Stimulated activated CD8-positive, alpha-beta memory T cell treated with anti-CD3 and anti-CD28 coated beads, Interleukin-15, amount 100 ng/mL, for 24 hours (primary cell): ENCODE results near the gene HRC.
"Not testable (repeated sequence)": the region's sequence is repeated elsewhere in the genome, so short reads cannot be mapped to it uniquely, and the experiment has no call there.

ENCODE experiments used
- DNase-seq: peaks from one replicate; pipeline ENCODE4 v3.0.0-alpha.2; 2020; ENCODE audit warnings: low read depth

HRC gene, protein sequence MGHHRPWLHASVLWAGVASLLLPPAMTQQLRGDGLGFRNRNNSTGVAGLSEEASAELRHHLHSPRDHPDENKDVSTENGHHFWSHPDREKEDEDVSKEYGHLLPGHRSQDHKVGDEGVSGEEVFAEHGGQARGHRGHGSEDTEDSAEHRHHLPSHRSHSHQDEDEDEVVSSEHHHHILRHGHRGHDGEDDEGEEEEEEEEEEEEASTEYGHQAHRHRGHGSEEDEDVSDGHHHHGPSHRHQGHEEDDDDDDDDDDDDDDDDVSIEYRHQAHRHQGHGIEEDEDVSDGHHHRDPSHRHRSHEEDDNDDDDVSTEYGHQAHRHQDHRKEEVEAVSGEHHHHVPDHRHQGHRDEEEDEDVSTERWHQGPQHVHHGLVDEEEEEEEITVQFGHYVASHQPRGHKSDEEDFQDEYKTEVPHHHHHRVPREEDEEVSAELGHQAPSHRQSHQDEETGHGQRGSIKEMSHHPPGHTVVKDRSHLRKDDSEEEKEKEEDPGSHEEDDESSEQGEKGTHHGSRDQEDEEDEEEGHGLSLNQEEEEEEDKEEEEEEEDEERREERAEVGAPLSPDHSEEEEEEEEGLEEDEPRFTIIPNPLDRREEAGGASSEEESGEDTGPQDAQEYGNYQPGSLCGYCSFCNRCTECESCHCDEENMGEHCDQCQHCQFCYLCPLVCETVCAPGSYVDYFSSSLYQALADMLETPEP

GRCh38 chr19:49155005-49155819 is at the start of gene HRC:
Gene HRC (minus strand): TSS chr19:49155396. CDS start chr19:49155237, 159 bp downstream.
- no peak for DNase-seq

DNA sequence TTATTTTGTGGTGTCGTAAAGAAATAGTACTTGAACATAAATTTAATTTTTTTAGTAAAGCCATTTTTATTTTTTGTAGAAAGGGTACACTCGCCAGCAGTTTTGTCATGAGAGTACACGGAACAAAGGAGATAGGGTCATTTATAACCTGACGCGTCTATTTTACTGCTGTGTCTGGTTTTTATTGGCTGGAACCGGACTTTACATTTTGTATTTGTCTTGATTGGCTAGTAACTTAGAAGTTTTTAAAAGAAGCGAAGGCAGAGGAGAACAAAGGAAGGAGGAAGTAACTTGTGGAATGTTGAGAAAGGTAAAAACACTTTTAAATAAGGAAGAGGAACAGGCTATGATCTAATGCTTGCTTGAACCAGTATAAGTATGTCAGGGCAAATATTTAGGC is 45.8 kb upstream of the HRC start:
- no peak for DNase-seq

- DNase-seq: no peak
Observed at GRCh38 chr19:49200238-49200862, 45.2 kb upstream of the HRC start.

DNA sequence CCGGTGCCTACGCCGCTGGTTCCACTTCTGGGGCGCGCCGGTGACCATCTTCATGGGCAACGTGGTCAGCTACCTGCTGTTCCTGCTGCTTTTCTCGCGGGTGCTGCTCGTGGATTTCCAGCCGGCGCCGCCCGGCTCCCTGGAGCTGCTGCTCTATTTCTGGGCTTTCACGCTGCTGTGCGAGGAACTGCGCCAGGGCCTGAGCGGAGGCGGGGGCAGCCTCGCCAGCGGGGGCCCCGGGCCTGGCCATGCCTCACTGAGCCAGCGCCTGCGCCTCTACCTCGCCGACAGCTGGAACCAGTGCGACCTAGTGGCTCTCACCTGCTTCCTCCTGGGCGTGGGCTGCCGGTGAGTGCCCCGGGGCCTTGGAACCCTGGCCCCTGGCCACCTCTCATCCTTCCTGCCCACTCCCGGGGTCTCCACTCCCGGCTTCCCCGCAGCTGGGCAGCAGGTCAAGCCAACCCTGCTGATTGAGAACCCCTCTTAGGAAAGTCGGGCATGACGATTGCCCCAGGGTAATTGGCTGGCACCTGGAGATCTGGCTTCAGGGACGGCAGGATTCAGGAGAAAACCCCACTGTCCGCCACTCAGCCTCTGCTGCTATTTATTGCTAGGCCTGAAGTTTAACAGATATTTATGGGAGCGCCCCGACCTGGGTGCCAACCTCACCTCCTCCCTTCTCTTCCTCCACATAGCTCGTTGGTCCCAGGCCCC is 41.5 kb upstream of the HRC start:
- no peak for DNase-seq

DNA sequence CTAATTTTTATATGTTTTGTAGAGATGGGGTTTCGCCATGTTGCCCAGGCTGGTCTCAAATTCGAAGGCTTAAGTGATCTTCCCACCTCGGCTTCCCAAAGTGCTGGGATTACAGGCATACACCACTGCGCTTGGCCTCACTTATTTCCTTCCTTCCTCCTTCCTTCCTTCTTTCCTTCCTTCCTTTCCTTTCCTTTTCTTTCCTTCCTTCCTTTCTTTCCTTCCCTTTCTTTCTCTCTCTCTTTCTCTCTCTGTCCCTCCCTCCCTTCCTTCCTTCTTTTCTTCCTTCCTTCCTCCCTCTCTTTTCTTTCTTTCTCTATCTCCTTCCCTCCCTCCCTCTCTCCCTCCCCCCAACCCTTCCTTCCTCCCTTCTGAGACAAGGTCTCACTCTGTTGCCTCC is 39.2 kb upstream of the HRC start:
- no peak for DNase-seq

DNA sequence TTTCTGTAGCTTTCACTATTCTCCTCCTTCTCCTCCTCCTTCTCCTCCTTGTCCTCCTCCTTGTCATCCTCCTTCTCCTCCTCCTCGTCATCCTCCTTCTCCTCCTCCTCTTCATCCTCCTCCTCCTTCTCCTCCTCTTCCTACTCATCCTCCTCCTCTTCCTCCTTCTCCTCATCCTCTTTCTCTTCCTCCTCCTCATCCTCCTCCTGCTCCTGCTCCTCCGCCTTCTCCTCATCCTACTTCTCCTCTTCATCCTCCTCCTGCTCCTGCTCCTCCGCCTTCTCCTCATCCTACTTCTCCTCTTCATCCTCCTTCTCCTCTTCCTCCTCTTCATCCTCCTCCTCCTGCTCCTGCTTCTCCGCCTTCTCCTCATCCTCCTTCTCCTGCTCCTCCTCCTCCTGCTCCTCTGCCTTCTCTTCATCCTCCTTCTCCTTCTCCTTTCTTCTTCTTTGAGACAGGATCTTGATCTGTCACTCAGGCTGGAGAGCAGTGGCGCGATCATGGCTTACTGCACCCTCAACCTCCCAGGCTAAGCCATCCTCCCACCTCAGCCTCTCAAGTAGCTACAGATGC is 38.7 kb upstream of the HRC start:
- no peak for DNase-seq

- no peak for DNase-seq
Observed at GRCh38 chr19:49190781-49191180, 35.6 kb upstream of the HRC start.

DNA sequence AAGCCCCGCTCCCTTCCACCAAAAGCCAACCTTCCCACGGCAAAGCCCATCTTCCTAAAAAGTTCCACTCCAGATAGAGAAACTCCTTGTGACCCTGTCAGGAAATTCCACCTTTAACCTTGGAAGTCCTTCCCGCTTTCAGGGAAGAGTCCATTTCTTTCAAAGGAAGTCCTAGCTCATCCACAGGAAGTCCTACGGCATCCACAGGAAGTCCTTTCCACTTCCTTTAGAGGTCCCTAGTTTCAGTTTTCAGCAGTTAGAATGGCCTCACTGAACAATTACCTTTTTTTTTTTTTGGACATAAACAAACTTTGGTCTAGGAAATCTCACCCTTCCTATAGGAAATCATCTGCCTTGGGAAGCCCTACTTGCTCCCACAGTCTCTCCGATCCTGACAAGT is 34.1 kb upstream of the HRC start:
- no peak for DNase-seq

- no peak for DNase-seq
Observed at GRCh38 chr19:49188626-49189200, 33.5 kb upstream of the HRC start.

DNA sequence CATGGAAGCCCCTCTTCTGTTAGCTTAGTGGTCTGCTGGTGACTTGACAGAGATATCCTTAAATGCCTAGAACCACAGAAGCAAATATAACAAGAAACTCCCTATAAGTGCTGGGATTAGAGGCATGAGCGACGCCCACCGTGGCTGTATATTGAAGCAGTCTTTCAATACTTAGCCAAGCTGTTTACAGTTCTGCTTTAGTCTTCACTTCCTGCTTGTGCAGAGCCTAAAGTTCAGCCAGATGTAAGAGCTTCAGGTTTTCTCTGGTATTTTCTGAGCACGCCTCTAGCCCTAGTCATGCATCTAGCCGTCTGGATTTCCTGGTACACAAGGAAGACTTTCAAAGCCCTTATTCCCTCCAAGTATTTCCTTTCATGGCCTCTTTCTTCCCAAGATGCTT is 30.9 kb upstream of the HRC start:
- no peak for DNase-seq

- no peak for DNase-seq
Observed at GRCh38 chr19:49182848-49183375, 27.7 kb upstream of the HRC start.

DNA sequence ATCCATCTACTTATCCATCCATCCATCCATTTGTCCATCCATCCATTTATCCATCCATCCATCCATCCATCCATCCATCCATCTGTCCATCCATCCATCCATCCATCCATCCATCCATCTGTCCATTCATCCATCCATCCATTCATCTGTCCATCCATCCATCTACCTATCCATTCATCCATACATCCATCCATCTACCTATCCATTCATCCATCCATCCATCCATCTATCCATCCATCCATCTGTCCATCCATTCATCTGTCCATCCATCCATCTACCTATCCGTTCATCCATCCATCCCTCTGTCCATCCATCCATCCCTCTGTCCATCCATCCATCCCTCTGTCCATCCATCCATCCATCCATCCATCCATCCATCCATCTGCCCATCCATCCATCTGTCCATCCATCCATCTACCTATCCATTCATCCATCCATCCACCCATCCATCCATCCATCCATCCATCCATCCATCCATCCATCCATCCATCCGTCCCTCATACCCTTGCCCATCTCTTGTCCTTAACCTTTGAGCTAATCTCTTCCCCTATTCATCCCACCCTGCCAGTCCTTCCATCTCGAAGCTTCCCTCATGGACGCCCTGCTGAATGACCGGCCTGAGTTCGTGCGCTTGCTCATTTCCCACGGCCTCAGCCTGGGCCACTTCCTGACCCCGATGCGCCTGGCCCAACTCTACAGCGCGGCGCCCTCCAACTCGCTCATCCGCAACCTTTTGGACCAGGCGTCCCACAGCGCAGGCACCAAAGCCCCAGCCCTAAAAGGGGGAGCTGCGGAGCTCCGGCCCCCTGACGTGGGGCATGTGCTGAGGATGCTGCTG is 27.0 kb upstream of the HRC start:
- not testable (repeated sequence) for DNase-seq

GRCh38 chr19:49180659-49181058 is 25.5 kb upstream of the HRC start:
- no peak for DNase-seq

- no peak for DNase-seq
Observed at GRCh38 chr19:49173198-49173597, 18.0 kb upstream of the HRC start.

GRCh38 chr19:49168421-49168820 is 13.2 kb upstream of the HRC start:
- DNase-seq: no peak

GRCh38 chr19:49167857-49168409 is 12.7 kb upstream of the HRC start:
- DNase-seq: no peak

GRCh38 chr19:49165865-49166301 is 10.7 kb upstream of the HRC start:
- no peak for DNase-seq

DNA sequence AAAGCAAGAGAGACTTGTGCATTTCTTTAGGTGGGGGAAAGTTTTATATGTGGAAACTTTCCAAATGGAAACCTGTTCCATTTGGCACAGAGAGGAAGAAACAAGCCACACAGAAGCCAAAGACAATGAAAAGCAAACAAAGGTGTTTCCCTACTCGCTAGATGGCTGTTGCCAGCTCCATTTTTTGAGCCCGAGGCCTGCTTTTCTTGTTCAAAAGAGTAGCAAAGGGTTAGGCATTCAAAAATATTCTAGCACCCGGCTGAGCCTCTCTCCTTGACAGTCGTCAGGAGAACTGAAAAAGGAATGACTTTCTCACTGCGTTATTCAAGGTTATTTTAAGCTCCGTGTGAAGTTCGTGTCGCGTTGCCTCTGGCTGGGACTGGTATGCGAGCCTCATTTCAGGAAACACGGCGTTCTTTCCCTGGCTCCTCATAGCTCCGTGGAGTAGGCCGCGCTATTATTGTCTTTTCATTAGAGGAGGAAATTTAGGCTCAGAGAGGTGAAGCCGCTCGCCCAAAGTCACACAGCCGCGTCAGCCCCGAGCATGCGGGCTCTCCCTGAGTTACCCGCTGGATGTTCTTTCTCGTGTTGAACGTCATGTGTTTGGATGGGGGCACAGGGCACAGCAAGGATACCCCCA is 10.0 kb upstream of the HRC start:
- DNase-seq: no peak

DNA sequence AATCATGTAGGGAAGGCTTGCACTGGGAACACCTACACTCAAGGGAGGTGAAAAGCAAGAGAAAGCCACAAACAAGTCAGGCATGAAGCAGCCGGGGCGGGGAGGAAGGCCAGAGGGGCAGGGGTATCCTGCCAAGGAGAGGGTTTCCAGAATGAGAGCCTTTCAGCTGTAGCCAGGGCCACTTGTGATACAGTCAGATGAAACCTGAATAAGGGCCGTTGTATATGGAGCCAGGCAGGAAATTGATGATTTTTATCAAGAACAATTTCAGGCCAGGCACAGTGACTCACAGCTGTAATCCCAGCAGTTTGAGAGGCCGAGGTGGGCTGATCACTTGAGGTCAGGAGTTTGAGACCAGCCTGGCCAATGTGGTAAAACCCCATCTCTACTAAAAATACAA is 6.8 kb upstream of the HRC start:
- DNase-seq: no peak
